ENCODE results near the gene TMCC1. TPM values are rescaled to one million over a fixed set of nuclear protein-coding genes. Genes with fewer than 3 reads are reported as not detected.

The TMCC1 gene
- total RNA-seq (10 to 100 TPM; 38.1 to 55.0 (median 44.9) TPM), polyA plus RNA-seq (10 to 100 TPM; 12.4 to 31.4 (median 13.8) TPM)
- long read RNA-seq, donor 1, full-length matches to known transcripts, result 3 of 23 reads
- long read RNA-seq, donor 1, partial matches to known transcripts, result 2 of 23 reads
- long read RNA-seq, donor 1, other reads (novel, unspliced or antisense), result 18 of 23 reads
- long read RNA-seq, donor 2, partial matches to known transcripts, result 6 of 56 reads
- long read RNA-seq, donor 2, other reads (novel, unspliced or antisense), result 50 of 56 reads

DNA sequence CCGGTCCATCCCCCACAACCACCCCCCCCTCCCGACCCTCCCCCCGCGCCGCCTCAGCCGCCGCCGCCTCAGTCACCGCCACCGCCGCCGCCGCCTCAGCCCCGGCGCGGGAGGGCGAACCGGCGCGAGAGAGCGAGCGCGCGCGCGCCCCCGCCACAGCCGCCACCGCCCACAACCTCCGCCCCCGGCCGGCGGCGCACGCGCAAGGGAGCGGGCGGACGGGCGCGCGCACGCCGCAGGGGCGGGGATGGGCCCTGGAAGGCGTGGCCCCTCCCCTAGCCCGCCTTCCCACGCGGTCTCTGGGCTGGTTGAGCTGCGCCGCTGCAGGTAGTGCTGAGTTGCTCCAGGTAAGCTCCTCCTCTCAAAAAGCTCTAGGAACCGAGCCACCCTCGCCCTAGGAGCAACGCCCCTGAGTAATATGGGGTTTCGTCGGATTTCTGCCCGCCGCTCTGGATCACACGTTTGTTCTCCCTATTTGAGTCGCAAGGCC, at the start of gene TMCC1:
TSS of gene TMCC1 (minus strand) at position 131 of the 490 bp plus-strand sequence.
- H3K27me3 ChIP-seq (ENCODE audit: insufficient read depth in 3 of 3, low read length in 2 of 3), result no peaks in the 10 kb centered on the region
- TF ChIP-seq, protein P1, sequence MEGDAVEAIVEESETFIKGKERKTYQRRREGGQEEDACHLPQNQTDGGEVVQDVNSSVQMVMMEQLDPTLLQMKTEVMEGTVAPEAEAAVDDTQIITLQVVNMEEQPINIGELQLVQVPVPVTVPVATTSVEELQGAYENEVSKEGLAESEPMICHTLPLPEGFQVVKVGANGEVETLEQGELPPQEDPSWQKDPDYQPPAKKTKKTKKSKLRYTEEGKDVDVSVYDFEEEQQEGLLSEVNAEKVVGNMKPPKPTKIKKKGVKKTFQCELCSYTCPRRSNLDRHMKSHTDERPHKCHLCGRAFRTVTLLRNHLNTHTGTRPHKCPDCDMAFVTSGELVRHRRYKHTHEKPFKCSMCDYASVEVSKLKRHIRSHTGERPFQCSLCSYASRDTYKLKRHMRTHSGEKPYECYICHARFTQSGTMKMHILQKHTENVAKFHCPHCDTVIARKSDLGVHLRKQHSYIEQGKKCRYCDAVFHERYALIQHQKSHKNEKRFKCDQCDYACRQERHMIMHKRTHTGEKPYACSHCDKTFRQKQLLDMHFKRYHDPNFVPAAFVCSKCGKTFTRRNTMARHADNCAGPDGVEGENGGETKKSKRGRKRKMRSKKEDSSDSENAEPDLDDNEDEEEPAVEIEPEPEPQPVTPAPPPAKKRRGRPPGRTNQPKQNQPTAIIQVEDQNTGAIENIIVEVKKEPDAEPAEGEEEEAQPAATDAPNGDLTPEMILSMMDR (IDR thresholded peaks at IDR 0.05), result no peak
- no peaks in the 10 kb centered on the region for H3K9me3 ChIP-seq
- peak within 1 kb of the TSS; percentile 95 for H3K4me3 ChIP-seq
- peak within 1 kb of the TSS; percentile 98 for H3K27ac ChIP-seq
- intact Hi-C loops (cut with DNase I), result loop anchor here in 1 of 2 donors (5.0 kb wide), 1 partner anchor 61 kb away; no protein-coding TSS in a partner anchor
- no peaks in the 10 kb centered on the region for H3K36me3 ChIP-seq (ENCODE audit: insufficient read depth in 1 of 2, low read depth in 1 of 2)
- DNase-seq, result peak; percentile 88 to 92
- WGBS, 3 donors, result 1% methylated on average over 15 to 55 of the region's 60 CpGs
- ATAC-seq, result peak; percentile 89 to 93 (median 92)
- H3K4me1 ChIP-seq, result peaks cover 43% of the 10 kb centered on the region

DNA sequence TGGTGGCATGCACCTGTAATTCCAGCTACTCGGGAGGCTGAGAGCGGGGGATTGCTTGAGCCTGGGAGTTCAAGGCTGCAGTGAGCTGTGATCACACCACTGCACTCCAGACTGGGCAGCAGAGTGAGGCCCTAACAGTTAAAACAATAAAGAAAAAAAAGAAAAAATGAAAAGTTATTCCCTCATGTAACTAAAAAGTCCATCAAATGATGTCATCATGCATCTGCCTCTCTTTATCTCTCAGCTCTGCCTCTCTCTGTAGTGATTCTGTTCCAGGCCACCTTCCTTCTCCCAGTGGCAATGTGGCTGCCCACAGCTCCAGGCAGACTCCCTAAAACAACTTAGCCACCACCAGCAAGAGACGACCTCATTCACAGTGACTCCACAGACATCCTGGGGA, 49.5 kb upstream of the TMCC1 start:
- no peak overlapping the region for H3K27ac ChIP-seq
- H3K4me3 ChIP-seq, result no peak overlapping the region
- TF ChIP-seq, protein P1 (IDR thresholded peaks at IDR 0.05), result no peak
- intact Hi-C loops (cut with DNase I), result loop anchor here (5.0 kb wide), 2 partner anchors 54 to 164 kb away; no protein-coding TSS in a partner anchor
- no peak for ATAC-seq
- H3K9me3 ChIP-seq, result no peaks in the 10 kb centered on the region
- H3K4me1 ChIP-seq, result no peaks in the 10 kb centered on the region
- 84 to 88% (median 85%) methylated on average over 3 of the region's 3 CpGs for WGBS, 3 donors
- DNase-seq, result no peak
- H3K36me3 ChIP-seq (ENCODE audit: insufficient read depth in 1 of 2, low read depth in 1 of 2), result no peaks in the 10 kb centered on the region
- H3K27me3 ChIP-seq (ENCODE audit: insufficient read depth in 3 of 3, low read length in 2 of 3), result peaks cover 0 to 4% (median 0%) of the 10 kb centered on the region in 3 donors

DNA sequence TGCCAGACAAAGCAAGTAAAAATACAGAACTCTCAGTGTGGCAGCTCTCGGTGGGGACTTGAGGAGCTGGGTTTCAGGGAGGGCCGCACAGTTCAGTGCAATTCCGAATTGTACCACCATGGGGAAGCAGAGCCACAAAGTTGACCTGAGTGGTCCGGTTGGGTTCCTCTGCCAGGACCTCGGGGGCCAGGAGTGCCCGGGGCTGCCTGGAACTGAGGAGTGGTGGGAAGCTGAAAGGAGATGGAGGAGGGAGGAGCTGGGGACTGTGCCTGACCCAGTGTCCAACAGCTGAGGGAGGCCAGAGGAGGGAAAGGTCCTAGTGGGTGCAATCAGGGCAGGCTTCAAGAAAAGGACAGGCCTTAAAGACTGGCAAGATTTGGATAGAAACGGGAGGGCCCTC, 48.8 kb upstream of the TMCC1 start:
- intact Hi-C loops (cut with DNase I), result loop anchor here (5.0 kb wide), 2 partner anchors 55 to 165 kb away; no protein-coding TSS in a partner anchor
- TF ChIP-seq, protein P1 (IDR thresholded peaks at IDR 0.05), result peak; percentile 58
- H3K9me3 ChIP-seq, result no peaks in the 10 kb centered on the region
- no peak overlapping the region for H3K27ac ChIP-seq
- no peaks in the 10 kb centered on the region for H3K36me3 ChIP-seq (ENCODE audit: insufficient read depth in 1 of 2, low read depth in 1 of 2)
- ATAC-seq (peak; percentile 72 to 91 (median 77)), DNase-seq (peak; percentile 44 to 59)
- H3K27me3 ChIP-seq (ENCODE audit: insufficient read depth in 3 of 3, low read length in 2 of 3), result peaks cover 0 to 4% (median 0%) of the 10 kb centered on the region in 3 donors
- H3K4me3 ChIP-seq, result no peak overlapping the region
- no peaks in the 10 kb centered on the region for H3K4me1 ChIP-seq
- 16 to 28% (median 17%) methylated on average over 7 of the region's 7 CpGs for WGBS, 3 donors

DNA sequence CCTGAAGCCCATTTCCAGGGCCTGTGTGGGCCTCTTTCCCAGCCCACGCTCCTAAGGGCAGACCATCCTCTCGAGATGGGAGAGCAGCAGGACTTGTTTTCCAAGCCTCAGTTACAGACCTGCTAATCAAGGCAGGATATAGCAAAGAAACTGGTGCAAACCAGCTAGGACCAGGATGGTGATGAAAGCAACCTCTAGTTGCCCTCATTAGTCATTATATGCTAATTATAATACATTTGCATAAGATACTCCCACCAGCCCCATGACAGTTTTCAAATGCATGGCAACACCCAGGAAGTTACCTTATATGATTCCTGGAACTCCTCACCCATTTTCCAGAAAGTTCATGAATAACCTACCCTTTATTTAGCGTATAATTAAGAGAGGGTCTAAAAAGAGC, 46.6 kb upstream of the TMCC1 start:
- Histone ChIP-seq H3K4me1 (peaks cover 4% of the 10 kb centered on the region), H3K4me3 (no peak overlapping the region), H3K27ac (no peak overlapping the region), H3K36me3 (ENCODE audit: insufficient read depth in 1 of 2, low read depth in 1 of 2) (no peaks in the 10 kb centered on the region), H3K9me3 (no peaks in the 10 kb centered on the region), H3K27me3 (ENCODE audit: insufficient read depth in 3 of 3, low read length in 2 of 3) (no peaks in the 10 kb centered on the region)
- intact Hi-C loops (cut with DNase I), result loop anchor here (5.0 kb wide), 2 partner anchors 57 to 167 kb away; no protein-coding TSS in a partner anchor
- TF ChIP-seq, protein P1 (IDR thresholded peaks at IDR 0.05), result no peak
- no peak for DNase-seq
- WGBS, 3 donors, result 81 to 90% (median 86%) methylated on average over 3 of the region's 3 CpGs
- no peak for ATAC-seq

All from psoas muscle (tissue), 8 donors.